ENCODE results near the gene NFKBIL1. TPM values are rescaled to one million over a fixed set of nuclear protein-coding genes. Genes with fewer than 3 reads are reported as not detected.

Gene NFKBIL1
- total and polyA plus RNA-seq, 9 of the 15 experiments (the other 6 are each of a cell fraction or from before 2014, with no cell fraction given): 0.49 to 33.1 (median 7.6) TPM

DNA sequence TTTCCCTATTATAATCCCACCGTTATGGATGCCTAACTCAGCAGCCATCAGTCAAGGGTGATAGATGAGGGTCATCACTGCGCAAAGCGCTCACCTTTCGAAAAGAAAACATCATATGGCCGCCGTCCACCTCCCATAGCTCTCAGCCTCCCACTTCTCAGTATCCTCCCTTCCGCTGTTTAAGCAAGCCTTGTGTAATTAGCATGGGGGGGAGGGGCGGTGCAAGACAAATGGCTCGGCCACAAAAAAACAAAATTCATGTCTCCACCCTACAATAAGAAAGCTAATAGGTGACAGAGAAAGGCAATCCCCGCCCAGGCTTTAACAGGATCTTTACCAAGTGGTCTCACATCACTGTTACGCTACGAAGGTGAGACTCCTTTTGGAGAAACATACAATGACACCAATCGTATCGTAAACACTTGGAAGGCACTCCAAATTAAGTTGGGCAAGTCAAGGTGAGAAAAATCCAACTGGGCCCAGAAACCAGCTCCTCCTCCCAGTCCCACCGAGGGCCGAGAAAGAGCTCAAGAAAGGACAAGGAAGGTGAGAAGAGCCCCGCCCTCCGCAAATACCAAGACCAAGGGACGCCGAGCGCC lies 6.2 kb upstream of the NFKBIL1 start (continued):
- TF ChIP-seq, protein P1, sequence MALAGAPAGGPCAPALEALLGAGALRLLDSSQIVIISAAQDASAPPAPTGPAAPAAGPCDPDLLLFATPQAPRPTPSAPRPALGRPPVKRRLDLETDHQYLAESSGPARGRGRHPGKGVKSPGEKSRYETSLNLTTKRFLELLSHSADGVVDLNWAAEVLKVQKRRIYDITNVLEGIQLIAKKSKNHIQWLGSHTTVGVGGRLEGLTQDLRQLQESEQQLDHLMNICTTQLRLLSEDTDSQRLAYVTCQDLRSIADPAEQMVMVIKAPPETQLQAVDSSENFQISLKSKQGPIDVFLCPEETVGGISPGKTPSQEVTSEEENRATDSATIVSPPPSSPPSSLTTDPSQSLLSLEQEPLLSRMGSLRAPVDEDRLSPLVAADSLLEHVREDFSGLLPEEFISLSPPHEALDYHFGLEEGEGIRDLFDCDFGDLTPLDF (CRISPR knock-in tag; IDR thresholded peaks at IDR 0.05): no peak
- no peak for TF ChIP-seq ZNF217 (CRISPR knock-in tag; IDR thresholded peaks at IDR 0.05)
- no peak for TF ChIP-seq KDM4B (IDR thresholded peaks at IDR 0.05; ENCODE audit: borderline replicate concordance in 2 of 2, low read depth in 1 of 2)
- no peak for TF ChIP-seq SREBF2 (CRISPR knock-in tag; IDR thresholded peaks at IDR 0.05)
- TF ChIP-seq, protein P2, sequence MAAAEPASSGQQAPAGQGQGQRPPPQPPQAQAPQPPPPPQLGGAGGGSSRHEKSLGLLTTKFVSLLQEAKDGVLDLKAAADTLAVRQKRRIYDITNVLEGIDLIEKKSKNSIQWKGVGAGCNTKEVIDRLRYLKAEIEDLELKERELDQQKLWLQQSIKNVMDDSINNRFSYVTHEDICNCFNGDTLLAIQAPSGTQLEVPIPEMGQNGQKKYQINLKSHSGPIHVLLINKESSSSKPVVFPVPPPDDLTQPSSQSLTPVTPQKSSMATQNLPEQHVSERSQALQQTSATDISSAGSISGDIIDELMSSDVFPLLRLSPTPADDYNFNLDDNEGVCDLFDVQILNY (CRISPR knock-in tag; IDR thresholded peaks at IDR 0.05): no peak
- TF ChIP-seq, protein P3, sequence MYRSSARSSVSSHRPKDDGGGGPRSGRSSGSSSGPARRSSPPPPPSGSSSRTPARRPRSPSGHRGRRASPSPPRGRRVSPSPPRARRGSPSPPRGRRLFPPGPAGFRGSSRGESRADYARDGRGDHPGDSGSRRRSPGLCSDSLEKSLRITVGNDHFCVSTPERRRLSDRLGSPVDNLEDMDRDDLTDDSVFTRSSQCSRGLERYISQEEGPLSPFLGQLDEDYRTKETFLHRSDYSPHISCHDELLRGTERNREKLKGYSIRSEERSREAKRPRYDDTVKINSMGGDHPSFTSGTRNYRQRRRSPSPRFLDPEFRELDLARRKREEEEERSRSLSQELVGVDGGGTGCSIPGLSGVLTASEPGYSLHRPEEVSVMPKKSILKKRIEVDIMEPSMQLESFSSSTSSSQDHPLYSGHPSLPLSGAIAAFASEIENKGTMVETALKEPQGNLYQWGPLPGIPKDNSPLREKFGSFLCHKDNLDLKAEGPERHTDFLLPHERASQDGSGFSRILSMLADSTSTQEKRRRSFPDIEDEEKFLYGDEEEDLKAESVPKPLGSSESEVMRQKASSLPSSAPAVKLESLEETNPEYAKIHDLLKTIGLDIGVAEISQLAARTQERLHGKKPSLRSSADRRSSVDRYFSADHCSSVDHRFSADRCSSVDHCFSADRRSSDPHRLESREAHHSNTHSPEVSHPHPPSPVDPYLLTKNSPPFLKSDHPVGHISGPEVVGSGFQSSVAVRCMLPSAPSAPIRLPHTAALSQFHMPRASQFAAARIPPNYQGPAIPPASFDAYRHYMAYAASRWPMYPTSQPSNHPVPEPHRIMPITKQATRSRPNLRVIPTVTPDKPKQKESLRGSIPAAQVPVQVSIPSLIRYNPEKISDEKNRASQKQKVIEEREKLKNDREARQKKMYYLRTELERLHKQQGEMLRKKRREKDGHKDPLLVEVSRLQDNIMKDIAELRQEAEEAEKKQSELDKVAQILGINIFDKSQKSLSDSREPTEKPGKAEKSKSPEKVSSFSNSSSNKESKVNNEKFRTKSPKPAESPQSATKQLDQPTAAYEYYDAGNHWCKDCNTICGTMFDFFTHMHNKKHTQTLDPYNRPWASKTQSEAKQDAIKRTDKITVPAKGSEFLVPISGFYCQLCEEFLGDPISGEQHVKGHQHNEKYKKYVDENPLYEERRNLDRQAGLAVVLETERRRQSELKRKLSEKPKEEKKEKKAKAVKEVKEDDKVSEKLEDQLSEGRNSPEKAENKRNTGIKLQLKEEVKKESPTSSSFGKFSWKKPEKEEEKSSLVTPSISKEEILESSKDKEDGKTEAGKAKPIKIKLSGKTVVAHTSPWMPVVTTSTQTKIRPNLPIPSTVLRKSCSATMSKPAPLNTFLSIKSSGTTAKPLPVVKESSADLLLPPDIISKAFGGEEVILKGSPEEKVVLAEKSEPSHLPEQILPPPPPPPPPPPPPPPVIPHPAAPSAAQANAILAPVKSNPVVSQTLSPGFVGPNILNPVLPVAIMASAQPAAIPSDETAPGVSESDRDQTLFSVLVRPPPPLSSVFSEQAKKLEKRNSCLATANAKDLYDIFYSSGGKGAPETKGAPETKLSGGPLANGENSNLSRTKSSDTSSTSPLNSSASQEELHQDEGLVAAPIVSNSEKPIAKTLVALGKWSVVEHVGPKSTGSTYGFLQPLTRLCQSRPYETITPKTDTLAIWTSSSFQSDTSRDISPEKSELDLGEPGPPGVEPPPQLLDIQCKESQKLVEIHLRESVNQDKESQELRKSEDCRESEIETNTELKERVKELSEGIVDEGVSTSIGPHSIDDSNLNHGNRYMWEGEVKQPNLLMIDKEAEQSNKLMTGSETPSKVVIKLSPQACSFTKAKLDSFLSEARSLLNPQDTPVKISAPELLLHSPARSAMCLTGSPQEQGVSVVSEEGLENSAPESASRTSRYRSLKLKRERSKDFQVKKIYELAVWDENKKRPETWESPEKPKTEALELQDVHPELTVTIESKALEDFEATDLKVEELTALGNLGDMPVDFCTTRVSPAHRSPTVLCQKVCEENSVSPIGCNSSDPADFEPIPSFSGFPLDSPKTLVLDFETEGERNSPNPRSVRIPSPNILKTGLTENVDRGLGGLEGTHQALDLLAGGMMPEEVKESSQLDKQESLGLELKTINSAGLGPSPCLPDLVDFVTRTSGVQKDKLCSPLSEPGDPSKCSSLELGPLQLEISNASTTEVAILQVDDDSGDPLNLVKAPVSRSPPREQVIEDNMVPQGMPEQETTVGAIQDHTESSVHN (IDR thresholded peaks at IDR 0.05; ENCODE audit: borderline replicate concordance in 1 of 2, low read depth in 1 of 2): no peak
- TF ChIP-seq ELF1 (tag; IDR thresholded peaks at IDR 0.05): no peak
- TF ChIP-seq CCNT2 (IDR thresholded peaks at IDR 0.05; ENCODE audit: borderline replicate concordance, extremely low read depth, insufficient read length, low read depth, low read length): no peak
- no peak for TF ChIP-seq ILK (tag; IDR thresholded peaks at IDR 0.05; ENCODE audit: borderline replicate concordance, low read depth)
- TF ChIP-seq, protein P4, sequence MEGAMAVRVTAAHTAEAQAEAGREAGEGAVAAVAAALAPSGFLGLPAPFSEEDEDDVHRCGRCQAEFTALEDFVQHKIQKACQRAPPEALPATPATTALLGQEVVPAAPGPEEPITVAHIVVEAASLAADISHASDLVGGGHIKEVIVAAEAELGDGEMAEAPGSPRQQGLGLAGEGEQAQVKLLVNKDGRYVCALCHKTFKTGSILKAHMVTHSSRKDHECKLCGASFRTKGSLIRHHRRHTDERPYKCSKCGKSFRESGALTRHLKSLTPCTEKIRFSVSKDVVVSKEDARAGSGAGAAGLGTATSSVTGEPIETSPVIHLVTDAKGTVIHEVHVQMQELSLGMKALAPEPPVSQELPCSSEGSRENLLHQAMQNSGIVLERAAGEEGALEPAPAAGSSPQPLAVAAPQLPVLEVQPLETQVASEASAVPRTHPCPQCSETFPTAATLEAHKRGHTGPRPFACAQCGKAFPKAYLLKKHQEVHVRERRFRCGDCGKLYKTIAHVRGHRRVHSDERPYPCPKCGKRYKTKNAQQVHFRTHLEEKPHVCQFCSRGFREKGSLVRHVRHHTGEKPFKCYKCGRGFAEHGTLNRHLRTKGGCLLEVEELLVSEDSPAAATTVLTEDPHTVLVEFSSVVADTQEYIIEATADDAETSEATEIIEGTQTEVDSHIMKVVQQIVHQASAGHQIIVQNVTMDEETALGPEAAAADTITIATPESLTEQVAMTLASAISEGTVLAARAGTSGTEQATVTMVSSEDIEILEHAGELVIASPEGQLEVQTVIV (CRISPR knock-in tag; IDR thresholded peaks at IDR 0.05; ENCODE audit: borderline replicate concordance): no peak
- TF ChIP-seq, protein P5, sequence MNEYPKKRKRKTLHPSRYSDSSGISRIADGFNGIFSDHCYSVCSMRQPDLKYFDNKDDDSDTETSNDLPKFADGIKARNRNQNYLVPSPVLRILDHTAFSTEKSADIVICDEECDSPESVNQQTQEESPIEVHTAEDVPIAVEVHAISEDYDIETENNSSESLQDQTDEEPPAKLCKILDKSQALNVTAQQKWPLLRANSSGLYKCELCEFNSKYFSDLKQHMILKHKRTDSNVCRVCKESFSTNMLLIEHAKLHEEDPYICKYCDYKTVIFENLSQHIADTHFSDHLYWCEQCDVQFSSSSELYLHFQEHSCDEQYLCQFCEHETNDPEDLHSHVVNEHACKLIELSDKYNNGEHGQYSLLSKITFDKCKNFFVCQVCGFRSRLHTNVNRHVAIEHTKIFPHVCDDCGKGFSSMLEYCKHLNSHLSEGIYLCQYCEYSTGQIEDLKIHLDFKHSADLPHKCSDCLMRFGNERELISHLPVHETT (CRISPR knock-in tag; conservative IDR thresholded peaks at IDR 0.05 in 1 of 2, IDR thresholded peaks at IDR 0.05 in 1 of 2): no peak
